Neural crest cell (in vitro differentiated cells): ENCODE measurements around the gene TUBA8. TPM values are rescaled to one million over a fixed set of nuclear protein-coding genes. Genes with fewer than 3 reads are reported as not detected.
"Not testable (repeated sequence)": the region's sequence is repeated elsewhere in the genome, so short reads cannot be mapped to it uniquely, and the experiment has no call there.

Experiments
- DNase-seq: peaks from one replicate; pipeline ENCODE4 v3.0.0; 2021; ENCODE audit warnings: low read depth, mixed read lengths, low spot score
- H3K27ac Mint-ChIP-seq: one replicate; pipeline ENCODE4 v1.8.0; 2021; ENCODE audit warnings: mild to moderate bottlenecking, mixed read lengths; ENCODE audit not compliant: unreplicated experiment
- H3K27me3 Mint-ChIP-seq: 2 replicates; pipeline ENCODE4 v1.8.0; 2021; ENCODE audit warnings: low read depth, mild to moderate bottlenecking, mixed read lengths
- H3K36me3 Mint-ChIP-seq: 2 replicates; pipeline ENCODE4 v1.8.0; 2021; ENCODE audit warnings: low read depth, mild to moderate bottlenecking, mixed read lengths
- H3K4me1 Mint-ChIP-seq: 2 replicates; pipeline ENCODE4 v1.8.0; 2021; ENCODE audit warnings: mixed read lengths
- H3K4me3 Mint-ChIP-seq: one replicate; pipeline ENCODE4 v1.8.0; 2021; ENCODE audit warnings: mild to moderate bottlenecking, mixed read lengths
- H3K9me3 Mint-ChIP-seq: 2 replicates; pipeline ENCODE4 v1.8.0; 2021; ENCODE audit warnings: mixed read lengths
- total RNA-seq: library from RNA; stranded (reverse); gene quantifications from 2 replicates; pipeline ENCODE4 v1.2.1, GENCODE V29; 2021
- TF ChIP-seq, protein P1 (sequence below): fragments of 200-600 bp; sonication (generic); conservative IDR thresholded peaks from 2 replicates; pipeline ENCODE4 v1.5.0; 2021; ENCODE audit warnings: antibody characterized with exemption, mild to moderate bottlenecking

TUBA8 gene
- total RNA-seq, 1 donor from 2014 or later = 2.0 TPM

DNA sequence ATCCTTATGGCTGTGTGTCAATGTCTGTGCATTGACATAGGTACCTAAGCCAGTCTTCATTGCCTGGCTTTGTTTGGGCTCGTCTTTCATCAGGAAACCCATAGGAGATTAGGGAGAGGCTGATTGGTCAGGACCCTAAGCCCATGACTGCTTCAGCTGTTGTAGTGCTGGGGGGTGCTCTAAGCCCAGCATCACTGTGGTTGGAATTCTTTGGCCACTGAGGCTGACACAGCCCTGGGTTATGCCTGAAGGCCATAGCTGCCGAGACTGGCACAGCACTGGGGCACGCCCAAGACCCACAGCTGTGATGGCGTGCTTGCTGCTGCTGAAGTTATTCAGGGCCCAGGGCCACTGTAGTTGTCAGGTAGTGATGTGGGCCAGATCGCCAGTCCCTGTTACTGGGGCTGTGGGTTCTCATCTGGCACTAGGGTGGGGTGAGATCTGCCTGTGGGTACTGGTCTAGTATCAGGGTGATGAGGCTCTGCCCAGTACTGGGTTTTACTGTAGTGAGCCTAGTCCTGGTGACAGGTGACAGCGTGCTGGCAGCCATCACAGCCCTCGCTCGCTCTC lies 44.3 kb downstream of the TUBA8 start:
- TF ChIP-seq, protein P1, sequence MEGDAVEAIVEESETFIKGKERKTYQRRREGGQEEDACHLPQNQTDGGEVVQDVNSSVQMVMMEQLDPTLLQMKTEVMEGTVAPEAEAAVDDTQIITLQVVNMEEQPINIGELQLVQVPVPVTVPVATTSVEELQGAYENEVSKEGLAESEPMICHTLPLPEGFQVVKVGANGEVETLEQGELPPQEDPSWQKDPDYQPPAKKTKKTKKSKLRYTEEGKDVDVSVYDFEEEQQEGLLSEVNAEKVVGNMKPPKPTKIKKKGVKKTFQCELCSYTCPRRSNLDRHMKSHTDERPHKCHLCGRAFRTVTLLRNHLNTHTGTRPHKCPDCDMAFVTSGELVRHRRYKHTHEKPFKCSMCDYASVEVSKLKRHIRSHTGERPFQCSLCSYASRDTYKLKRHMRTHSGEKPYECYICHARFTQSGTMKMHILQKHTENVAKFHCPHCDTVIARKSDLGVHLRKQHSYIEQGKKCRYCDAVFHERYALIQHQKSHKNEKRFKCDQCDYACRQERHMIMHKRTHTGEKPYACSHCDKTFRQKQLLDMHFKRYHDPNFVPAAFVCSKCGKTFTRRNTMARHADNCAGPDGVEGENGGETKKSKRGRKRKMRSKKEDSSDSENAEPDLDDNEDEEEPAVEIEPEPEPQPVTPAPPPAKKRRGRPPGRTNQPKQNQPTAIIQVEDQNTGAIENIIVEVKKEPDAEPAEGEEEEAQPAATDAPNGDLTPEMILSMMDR = no peak
- Mint-ChIP-seq H3K27ac (no peak overlapping the region), H3K4me3 (no peak overlapping the region), H3K9me3 (no peaks in the 10 kb centered on the region), H3K36me3 (no peaks in the 10 kb centered on the region), H3K4me1 (peaks cover 12% of the 10 kb centered on the region), H3K27me3 (peaks cover 9% of the 10 kb centered on the region)
- DNase-seq = no peak

DNA sequence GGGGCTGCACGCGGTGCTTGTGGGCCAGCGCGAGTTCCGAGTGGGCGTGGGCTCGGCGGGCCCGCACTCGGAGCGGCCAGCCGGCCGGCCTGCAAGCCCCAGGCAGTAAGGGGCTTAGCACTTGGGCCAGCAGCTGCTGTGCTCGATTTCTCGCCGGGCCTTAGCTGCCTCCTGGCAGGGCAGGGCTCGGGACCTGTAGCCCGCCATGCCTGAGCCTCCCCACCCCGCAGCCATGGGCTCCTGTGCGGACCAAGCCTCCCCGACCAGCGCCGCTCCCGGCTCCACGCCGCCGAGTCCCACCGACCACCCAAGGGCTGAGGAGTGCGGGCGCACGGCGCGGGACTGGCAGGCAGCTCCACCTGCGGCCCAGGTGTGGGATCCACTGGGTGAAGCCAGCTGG lies 44.9 kb downstream of the TUBA8 start:
- not testable (repeated sequence) for H3K36me3 Mint-ChIP-seq, H3K4me3 Mint-ChIP-seq, H3K27ac Mint-ChIP-seq

DNA sequence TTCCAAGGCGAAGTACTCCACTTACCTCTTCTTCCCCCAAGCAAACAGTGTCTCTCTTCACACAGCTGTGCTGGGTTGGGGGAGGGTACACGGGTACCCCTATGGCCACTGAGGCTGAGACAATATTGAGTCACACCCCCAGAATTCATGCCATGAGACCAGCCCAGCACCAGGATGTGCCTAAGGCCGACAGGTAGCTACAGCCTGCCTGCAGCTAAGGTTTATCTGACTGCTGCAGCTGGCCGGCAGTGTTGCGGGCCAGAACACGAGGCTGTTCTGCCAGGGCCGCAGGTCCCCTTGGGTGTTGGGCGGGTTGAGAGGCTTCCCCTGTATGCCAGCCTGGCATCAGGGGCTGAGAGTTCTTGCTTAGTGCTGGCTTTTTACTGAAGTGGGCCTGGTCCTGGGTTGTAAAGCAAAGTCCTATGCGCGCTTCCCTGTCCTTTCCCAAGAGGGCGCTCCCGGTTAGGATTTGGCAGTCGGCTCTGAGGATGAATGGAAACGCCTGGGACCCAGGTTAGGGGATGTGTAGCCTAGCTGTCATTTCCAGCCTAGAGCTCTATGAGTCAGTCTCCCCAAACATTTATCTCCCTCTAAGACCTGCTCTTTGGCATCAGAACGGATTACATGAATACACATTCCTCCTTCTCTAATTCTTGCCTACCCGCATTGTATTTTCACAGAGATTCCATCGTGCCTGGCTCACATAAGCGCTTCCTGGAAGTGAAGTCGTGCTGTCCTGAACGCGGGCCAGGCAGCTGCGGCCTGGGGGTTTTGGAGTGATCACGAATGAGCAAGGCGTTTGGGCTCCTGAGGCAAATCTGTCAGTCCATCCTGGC lies 46.5 kb downstream of the TUBA8 start:
- DNase-seq = peak; percentile 76
- no peak overlapping the region for H3K4me3 Mint-ChIP-seq

More for the DNA sequence above, 44.9 kb downstream of the TUBA8 start:
- H3K9me3 Mint-ChIP-seq, H3K27me3 Mint-ChIP-seq, DNase-seq, H3K4me1 Mint-ChIP-seq: not testable (repeated sequence)

DNA sequence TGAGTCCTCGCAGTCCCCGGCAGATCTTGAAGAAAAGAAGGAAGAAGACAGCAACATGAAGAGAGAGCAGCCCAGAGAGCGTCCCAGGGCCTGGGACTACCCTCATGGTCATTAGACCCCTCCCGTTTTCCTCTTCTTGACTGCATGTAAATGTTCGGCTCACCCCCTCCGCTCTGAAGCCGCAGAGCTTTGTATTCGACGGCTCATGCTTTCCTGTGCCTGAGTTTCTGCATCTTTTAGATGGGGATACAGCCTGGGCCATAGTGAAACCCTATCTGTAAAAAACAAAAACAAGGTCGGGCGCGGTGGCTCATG lies 47.1 kb downstream of the TUBA8 start:
- DNase-seq = no peak
- H3K9me3 Mint-ChIP-seq = no peaks in the 10 kb centered on the region
- TF ChIP-seq, protein P1 = no peak
- H3K36me3 Mint-ChIP-seq = no peaks in the 10 kb centered on the region
- H3K4me3 Mint-ChIP-seq = no peak overlapping the region
- peaks cover 5% of the 10 kb centered on the region for H3K4me1 Mint-ChIP-seq
- H3K27me3 Mint-ChIP-seq = no peaks in the 10 kb centered on the region
- no peak overlapping the region for H3K27ac Mint-ChIP-seq

More for the DNA sequence above, 46.5 kb downstream of the TUBA8 start:
- H3K4me1 Mint-ChIP-seq = peaks cover 5% of the 10 kb centered on the region
- no peaks in the 10 kb centered on the region for H3K36me3 Mint-ChIP-seq
- H3K9me3 Mint-ChIP-seq = no peaks in the 10 kb centered on the region
- no peak overlapping the region for H3K27ac Mint-ChIP-seq
- TF ChIP-seq, protein P1 = peak; percentile 72
- no peaks in the 10 kb centered on the region for H3K27me3 Mint-ChIP-seq

DNA sequence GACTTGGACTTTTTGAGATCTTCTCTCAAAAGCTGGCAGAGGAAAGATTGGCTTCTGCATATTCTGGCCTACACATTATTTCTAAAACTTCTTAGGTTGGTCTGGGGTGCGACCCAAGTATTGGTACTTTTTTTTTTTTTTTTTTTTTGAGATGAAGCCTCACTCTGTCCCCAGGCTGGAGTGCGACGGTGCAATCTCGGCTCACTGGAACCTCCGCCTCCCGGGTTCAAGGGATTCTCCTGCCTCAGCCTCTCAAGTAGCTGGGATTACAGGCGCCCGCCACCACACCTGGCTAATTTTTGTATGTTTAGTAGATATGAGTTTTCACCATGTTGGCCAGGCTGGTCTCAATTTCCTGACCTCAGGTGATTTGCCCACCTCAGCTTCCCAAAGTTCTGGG lies 50.0 kb downstream of the TUBA8 start:
- not testable (repeated sequence) for H3K9me3 Mint-ChIP-seq, H3K4me1 Mint-ChIP-seq, H3K4me3 Mint-ChIP-seq, DNase-seq, H3K36me3 Mint-ChIP-seq, H3K27ac Mint-ChIP-seq, H3K27me3 Mint-ChIP-seq

DNA sequence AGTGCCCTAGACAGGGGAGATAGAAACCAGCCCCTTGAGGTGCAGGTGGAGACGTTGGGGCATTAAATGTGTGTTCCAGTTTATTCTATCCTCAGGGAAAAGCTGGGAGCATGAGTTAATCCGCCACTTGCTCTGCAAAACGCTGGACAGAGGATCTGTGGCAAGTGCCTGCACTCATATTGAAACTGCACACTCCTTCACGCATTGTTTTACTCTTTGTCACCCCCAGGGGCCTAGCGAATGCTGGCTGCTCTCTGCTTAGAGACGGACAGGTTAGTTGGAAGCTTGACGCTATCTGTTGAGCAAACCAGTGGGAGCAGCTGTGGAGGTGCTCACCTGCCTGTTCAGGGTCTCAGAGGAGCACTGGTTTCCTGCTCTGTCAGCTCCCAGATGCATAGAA lies 53.2 kb downstream of the TUBA8 start:
- not testable (repeated sequence) for H3K27me3 Mint-ChIP-seq, H3K4me1 Mint-ChIP-seq, H3K4me3 Mint-ChIP-seq, H3K36me3 Mint-ChIP-seq, H3K9me3 Mint-ChIP-seq, DNase-seq
- peak overlapping the region; percentile 67 for H3K27ac Mint-ChIP-seq

DNA sequence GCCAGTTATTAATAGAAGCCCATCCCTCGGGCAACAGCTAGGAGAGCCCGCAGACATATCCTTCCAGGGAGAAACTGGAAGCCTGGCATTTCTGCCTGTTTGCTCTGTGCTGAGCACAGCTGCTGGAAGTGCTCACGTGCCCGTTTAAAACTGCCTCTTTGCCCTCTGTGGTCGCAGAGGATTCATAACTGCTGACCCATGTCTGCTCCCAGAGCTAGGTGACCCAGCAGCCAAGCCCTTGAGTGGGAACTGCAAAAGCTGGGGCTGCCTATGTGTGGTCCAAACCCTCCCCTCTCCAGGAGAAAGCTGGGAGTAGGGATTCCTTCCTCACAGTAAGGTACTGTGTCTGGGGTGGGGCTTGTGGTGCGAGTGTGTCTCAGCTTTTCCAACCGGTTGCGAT lies 54.0 kb downstream of the TUBA8 start:
- H3K4me3 Mint-ChIP-seq, DNase-seq, H3K4me1 Mint-ChIP-seq, H3K27ac Mint-ChIP-seq, H3K36me3 Mint-ChIP-seq, H3K9me3 Mint-ChIP-seq, H3K27me3 Mint-ChIP-seq: not testable (repeated sequence)

DNA sequence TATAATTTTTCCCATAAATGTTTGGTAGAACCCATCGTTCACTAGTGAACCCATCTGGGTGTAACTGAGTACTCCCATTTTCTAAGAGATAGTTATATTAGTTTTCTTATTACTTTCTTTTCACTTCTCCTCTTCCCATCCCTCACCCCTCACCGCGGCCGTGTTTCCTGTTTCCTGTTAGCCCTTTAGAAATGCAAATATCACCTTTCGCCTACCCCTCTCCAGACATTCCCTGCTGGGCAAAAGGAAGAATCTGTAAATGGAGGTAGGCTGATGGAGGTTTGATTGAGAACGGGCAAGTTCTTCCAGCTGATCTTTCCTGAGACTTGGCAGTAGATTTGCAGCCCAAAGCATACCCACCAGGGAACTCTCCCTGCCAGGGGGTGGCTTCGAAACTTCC lies 54.7 kb downstream of the TUBA8 start:
- not testable (repeated sequence) for H3K27me3 Mint-ChIP-seq, H3K9me3 Mint-ChIP-seq, H3K36me3 Mint-ChIP-seq, H3K4me3 Mint-ChIP-seq, DNase-seq, H3K4me1 Mint-ChIP-seq, H3K27ac Mint-ChIP-seq

DNA sequence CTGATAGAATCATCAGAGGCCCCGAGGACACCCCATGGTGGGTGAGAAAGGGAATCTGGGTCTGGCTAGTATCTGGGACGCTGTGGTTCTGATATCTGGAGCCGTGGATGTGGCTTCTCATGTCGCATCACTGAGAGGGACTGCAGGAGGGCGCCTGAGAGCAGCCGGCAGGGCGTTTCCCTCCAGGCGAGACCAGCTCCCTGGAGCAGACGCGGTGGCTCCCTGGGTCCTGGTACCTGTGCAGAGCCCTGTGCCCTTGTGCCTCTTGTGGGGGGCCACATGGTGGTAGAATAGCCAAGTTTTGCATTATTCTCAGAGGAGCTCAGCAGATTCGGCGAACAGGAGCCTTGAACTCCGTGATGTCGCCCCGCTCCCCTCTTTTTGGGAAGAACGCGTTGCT lies 59.7 kb downstream of the TUBA8 start:
- H3K27me3 Mint-ChIP-seq, H3K9me3 Mint-ChIP-seq, H3K4me3 Mint-ChIP-seq, H3K36me3 Mint-ChIP-seq, DNase-seq, H3K4me1 Mint-ChIP-seq, H3K27ac Mint-ChIP-seq: not testable (repeated sequence)

DNA sequence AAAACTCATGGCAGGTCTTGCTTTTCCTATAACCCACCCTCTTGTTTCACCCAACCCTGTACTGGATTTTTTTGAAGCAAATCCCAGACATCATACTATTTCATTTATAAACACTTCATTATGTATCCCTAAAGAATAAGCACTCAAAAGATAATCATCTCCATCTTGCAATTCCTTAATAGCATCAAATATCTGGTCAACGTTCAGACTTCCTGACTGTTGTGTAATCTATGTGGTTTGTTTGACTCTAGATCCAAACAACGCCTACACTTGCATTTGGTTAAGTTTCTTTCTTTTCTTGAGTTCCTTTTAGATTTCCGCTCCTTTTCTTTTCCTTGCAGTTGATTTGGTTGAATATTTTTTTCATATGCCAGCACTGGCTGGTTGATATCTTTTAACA lies 61.6 kb downstream of the TUBA8 start:
- not testable (repeated sequence) for H3K27me3 Mint-ChIP-seq, H3K36me3 Mint-ChIP-seq, H3K9me3 Mint-ChIP-seq, H3K4me1 Mint-ChIP-seq, H3K4me3 Mint-ChIP-seq, DNase-seq, H3K27ac Mint-ChIP-seq

DNA sequence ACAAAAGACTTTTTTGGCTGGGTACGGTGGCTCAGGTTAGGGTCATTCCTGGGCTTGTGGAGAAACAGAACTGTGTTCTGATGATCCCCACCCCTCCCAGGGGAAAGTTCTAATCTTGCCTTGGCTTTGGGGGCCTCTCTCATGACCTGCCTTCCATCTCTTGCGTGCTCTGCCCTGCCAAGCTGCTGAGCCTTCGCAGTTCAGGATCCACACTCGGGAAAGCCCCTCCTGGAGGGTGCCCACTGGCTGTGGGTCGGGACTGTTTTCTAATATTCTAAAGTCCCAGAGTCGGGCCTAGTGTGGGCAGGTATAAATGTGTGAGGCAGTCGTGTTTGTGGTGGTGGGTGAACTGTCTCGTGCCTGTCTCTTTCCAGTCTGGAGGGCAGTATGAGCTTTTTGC lies 62.2 kb downstream of the TUBA8 start:
- H3K27ac Mint-ChIP-seq, H3K4me1 Mint-ChIP-seq, H3K9me3 Mint-ChIP-seq, H3K27me3 Mint-ChIP-seq, H3K4me3 Mint-ChIP-seq, DNase-seq, H3K36me3 Mint-ChIP-seq: not testable (repeated sequence)
